Natural killer cell treated with Interleukin-12 subunit alpha and Interleukin-12 subunit beta and Interleukin-15 and Interleukin-18, amount 100 ng/mL, for 72 hours (primary cell): ENCODE measurements around the gene SPATA9. TPM values are rescaled to one million over a fixed set of nuclear protein-coding genes. Genes with fewer than 3 reads are reported as not detected.

Experiments
- ATAC-seq, 2 donors: fragments of 150-1000 bp; cut with Tn5 transposase in 1 of 2; sonication (Bioruptor Pico), chemical (Tn5 transposase) in 1 of 2; 2 replicates each; pipeline ENCODE4 v1.10.0; 2021
- DNase-seq: peaks from one replicate; pipeline ENCODE4 v3.0.0; 2022; ENCODE audit warnings: low spot score
- H3K27ac Mint-ChIP-seq, 2 donors: 1 replicate in 1 of 2; 2 replicates in 1 of 2; pipeline ENCODE4 v1.8.0; 2022; ENCODE audit warnings: mixed read lengths in 2 of 2, mild to moderate bottlenecking in 1 of 2, moderate library complexity in 1 of 2
- H3K27me3 Mint-ChIP-seq, 2 donors: 1 replicate in 1 of 2; 2 replicates in 1 of 2; pipeline ENCODE4 v1.8.0; 2022; ENCODE audit warnings: mixed read lengths in 2 of 2
- H3K36me3 Mint-ChIP-seq: one replicate; pipeline ENCODE4 v1.8.0; 2022; ENCODE audit warnings: mixed read lengths
- H3K4me1 Mint-ChIP-seq, 2 donors: 1 replicate in 1 of 2; 2 replicates in 1 of 2; pipeline ENCODE4 v1.8.0; 2022; ENCODE audit warnings: low read depth in 2 of 2, mixed read lengths in 2 of 2, mild to moderate bottlenecking in 1 of 2
- H3K4me3 Mint-ChIP-seq: one replicate; pipeline ENCODE4 v1.8.0; 2022; ENCODE audit warnings: mixed read lengths
- H3K9me3 Mint-ChIP-seq: 2 replicates; pipeline ENCODE4 v1.8.0; 2022; ENCODE audit warnings: mixed read lengths
- total RNA-seq, 2 donors: library from RNA; stranded (reverse); gene quantifications; one replicate each; pipeline ENCODE4 v1.2.3, GENCODE V29; 2022

SPATA9 gene, protein sequence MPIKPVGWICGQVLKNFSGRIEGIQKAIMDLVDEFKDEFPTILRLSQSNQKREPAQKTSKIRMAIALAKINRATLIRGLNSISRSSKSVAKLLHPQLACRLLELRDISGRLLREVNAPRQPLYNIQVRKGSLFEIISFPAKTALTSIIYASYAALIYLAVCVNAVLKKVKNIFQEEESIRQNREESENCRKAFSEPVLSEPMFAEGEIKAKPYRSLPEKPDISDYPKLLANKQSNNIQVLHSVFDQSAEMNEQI
- 1 to 10 TPM; 1.4 to 1.9 TPM for total RNA-seq

DNA sequence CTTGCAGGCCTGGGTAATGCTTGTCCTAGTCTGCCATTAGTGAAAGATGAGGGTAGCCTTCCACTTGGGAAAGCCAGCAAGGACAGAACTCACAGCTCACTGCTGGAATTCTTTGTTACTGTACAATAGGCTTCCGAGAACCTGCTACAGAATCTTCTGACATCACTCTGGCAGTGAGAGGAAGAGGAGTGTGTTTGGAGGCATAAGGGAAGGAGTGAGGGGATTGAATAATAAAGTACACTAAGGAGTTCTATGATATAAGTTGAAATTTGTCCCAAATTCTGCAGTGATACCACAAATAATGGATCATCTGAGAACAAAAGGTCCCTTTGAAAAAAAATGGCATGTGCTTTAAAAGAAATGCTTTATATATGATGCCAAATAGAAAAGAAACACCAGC, at the start of gene SPATA9:
TSS of gene SPATA9 (minus strand) at position 101 of the 400 bp plus-strand sequence. CDS start 137 bp downstream, outside the sequence.
- Mint-ChIP-seq H3K4me3 (no peak within 1 kb of the TSS), H3K27ac (no peak within 1 kb of the TSS), H3K36me3 (no peaks in the 10 kb centered on the region), H3K4me1 (no peaks in the 10 kb centered on the region), H3K27me3 (peaks cover 0 to 7% of the 10 kb centered on the region in 2 donors), H3K9me3 (no peaks in the 10 kb centered on the region)
- no peak for ATAC-seq
- DNase-seq = no peak

DNA sequence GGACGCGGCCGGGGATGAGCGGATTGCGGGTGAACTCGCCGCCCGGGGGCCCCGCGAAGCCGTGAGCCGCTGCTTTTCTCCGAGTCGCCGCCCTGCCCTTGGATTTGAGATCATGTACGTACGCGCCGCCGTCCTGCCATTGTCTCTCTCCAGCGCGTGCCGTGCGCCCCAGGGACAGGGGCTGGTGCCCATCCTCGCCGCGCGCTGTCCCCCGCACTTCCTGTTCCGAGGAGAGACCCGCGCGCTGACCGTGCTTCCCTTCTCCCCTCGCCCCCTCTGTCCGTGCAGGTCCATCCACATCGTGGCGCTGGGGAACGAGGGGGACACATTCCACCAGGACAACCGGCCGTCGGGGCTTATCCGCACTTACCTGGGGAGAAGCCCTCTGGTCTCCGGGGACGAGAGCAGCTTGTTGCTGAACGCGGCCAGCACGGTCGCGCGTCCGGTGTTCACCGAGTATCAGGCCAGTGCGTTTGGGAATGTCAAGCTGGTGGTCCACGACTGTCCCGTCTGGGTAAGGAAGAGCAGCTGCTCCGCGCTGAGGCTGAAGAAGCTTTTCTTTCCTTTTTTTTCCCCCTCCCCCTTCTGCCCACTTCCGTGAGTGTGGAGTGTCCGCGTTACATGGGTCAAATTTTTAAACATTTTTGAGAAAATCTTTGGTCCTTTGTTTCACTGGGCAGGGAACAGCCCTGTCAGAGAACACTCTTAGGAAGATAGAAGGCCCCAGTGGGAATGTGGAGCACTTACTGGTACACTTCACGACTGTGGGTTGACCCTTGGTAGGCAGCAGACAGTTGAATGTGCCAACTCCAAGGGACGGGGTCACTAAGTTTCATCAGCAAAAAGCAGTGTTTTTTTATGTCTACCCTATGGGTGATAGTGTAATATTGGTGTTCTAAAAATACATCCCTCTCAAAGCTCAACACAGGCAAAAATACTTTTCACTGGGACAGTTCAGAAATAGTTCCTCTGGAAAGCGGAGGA, 49.1 kb upstream of the SPATA9 start:
- no peaks in the 10 kb centered on the region for H3K36me3 Mint-ChIP-seq
- DNase-seq (peak; percentile 69), ATAC-seq (peak; percentile 78 to 79)
- peak overlapping the region; percentile 64 to 85 for H3K27ac Mint-ChIP-seq
- no peaks in the 10 kb centered on the region for H3K9me3 Mint-ChIP-seq
- no peaks in the 10 kb centered on the region for H3K27me3 Mint-ChIP-seq
- H3K4me3 Mint-ChIP-seq = peak overlapping the region; percentile 90
- peaks cover 39 to 50% of the 10 kb centered on the region in 2 donors for H3K4me1 Mint-ChIP-seq

DNA sequence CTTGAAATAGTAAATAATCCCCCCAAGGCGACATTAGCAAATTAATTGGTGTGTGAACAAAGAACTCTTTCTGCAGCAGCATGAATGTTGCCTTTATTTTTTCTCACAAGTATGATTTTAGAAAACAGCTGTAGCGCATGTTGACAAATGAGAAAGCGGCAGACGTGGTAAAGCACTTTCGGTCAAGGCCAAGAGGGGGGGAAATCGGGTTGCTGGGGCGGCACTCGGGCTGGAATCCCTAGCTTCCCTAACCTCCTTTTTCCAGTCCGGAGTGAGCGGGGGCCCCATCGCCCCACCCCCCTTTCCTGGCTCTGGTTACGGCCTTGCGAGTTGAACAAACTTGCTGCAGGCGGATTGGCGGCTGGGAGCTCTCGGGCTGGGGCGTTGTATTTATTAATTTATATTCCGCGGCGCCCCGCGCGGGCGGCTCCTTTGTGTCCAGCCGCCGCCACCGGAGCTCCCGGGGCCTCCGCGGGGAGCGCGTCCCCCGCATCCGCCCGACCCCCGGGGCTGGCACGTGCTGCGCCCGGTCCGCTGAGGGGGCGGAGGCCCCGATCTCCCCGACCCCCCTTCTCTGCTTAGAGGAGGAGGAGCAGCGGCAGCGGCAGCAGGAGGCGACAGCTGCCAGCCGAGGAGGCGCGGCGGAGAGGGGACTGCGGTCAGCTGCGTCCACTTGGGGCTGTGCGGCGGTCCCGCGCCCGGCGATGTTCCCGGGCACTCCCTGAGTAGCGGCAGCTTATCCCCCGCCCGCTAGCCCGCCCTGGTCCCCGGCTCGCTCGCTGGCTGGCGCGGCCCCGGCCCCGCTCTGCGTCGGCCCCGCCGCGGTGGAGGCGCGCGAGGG, 48.2 kb upstream of the SPATA9 start, which contains the start of gene RHOBTB3:
TSS of gene RHOBTB3 (plus strand) at position 607 of the 841 bp plus-strand sequence. CDS start 347 bp downstream, outside the sequence.
- Mint-ChIP-seq H3K4me1 (peaks cover 47 to 58% of the 10 kb centered on the region in 2 donors), H3K9me3 (no peaks in the 10 kb centered on the region), H3K36me3 (no peaks in the 10 kb centered on the region), H3K27ac (peak within 1 kb of the TSS; percentile 72 to 86), H3K4me3 (peak within 1 kb of the TSS; percentile 90), H3K27me3 (no peaks in the 10 kb centered on the region)
- peak; percentile 78 for DNase-seq
- peak; percentile 79 to 85 for ATAC-seq

DNA sequence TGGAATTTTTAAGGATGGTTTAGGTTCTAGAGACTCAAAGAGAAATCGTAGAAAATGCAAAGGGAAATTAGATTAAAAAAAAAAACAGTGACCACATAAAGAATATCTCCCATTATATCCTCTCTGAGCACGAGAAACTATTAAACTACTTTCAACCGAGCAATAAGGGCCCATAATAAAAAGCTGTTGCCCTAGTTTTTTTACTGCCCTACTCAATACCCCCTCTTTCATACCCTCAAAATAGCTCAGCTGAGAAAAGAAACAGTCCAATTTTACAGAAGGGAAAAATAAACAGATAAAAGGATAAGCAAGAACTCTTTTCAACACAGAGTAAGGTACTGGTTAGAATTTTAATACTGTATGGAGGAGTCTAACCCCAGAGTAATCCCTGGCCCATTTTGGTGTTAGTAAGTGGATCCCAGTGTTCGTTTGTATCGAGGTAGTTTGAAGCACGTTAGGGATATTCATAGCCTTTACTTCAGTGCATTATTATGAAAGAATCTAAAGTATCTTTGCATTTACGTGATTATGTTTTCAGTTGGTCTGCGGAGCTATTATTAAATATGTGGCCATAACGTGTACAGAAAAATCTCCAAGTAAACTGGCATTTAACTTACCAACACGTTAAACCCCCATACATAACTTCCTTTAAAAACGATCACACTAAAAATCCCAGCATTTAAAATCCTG, 47.4 kb upstream of the SPATA9 start:
- H3K9me3 Mint-ChIP-seq = no peaks in the 10 kb centered on the region
- DNase-seq (no peak), ATAC-seq (no peak)
- H3K4me1 Mint-ChIP-seq = peaks cover 45 to 54% of the 10 kb centered on the region in 2 donors
- H3K36me3 Mint-ChIP-seq = no peaks in the 10 kb centered on the region
- H3K4me3 Mint-ChIP-seq = peak overlapping the region; percentile 90
- H3K27ac Mint-ChIP-seq = peak overlapping the region; percentile 72 to 86
- no peaks in the 10 kb centered on the region for H3K27me3 Mint-ChIP-seq

DNA sequence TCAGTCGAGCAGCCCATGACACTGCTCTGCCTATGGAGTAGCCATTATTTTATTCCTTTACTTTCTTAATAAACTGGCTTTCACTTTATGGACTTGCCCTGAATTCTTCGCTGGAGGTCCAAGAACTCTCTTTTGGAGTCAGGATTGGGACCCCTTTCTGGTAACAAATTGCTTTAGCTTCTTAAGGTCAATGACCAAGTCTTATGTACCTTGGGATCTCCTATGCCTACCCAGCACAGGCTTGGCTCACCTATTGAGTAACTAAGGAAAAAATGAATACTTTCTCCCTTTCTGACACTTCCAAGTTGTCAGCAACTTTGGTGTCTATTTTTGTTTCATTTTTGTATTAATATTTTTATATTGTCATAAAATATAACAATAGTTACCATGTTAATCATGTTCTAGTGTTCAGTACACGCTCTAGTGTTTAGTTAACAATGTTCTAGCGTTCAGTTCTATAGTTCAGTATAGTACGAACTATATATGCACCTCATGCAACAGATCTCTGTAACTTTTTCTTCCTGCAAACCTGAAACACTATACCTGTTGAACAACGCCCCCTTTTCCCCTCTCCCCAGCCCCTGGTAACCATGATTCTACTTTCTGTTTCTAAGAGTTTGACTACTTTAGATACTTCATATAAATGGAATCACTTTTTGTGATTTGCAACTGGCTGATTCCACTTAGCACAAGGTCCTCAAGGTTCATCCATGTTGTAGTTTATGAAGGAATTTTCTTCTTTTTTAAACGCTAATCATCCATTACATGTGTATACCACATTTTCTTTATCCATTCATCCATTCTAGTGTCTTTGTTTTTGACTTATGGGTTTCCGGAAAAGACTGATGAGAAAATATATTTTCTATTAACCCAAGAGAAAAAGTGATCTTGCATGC, 46.6 kb upstream of the SPATA9 start:
- peak overlapping the region; percentile 72 to 86 for H3K27ac Mint-ChIP-seq
- no peaks in the 10 kb centered on the region for H3K9me3 Mint-ChIP-seq
- H3K27me3 Mint-ChIP-seq = no peaks in the 10 kb centered on the region
- H3K4me3 Mint-ChIP-seq = peak overlapping the region; percentile 90
- H3K36me3 Mint-ChIP-seq = no peaks in the 10 kb centered on the region
- DNase-seq (no peak), ATAC-seq (no peak)
- peaks cover 39 to 49% of the 10 kb centered on the region in 2 donors for H3K4me1 Mint-ChIP-seq

DNA sequence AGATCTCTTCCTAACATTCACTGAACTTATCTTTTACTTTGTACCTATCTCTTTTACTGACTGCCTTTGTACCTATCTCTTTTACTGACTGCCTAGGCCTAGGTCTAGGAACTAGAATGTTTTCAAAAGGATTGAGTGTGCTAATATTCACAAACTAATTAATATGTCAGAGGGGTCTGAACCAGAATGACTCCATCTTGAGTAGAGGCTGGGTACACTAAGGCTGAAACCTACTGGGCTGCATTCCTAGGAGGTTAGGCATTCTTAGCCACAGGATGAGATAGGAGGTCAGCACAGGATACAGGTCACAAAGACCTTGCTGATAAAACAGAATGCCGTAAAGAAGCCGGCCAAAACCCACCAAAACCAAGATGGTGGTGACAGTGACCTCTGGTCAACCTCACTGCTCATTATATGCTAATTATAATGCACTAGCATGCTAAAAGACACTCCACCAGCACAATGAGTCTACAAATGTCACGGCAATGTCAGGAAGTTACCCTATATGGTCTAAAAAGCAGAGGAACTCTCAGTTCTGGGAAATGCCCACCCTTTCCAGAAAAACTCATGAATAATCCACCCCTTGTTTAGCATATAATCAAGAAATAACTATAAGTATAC, 45.8 kb upstream of the SPATA9 start:
- peak overlapping the region; percentile 12 to 15 for H3K27ac Mint-ChIP-seq
- no peaks in the 10 kb centered on the region for H3K36me3 Mint-ChIP-seq
- ATAC-seq = no peak
- no peak for DNase-seq
- no peaks in the 10 kb centered on the region for H3K27me3 Mint-ChIP-seq
- peaks cover 46 to 50% of the 10 kb centered on the region in 2 donors for H3K4me1 Mint-ChIP-seq
- no peaks in the 10 kb centered on the region for H3K9me3 Mint-ChIP-seq
- H3K4me3 Mint-ChIP-seq = no peak overlapping the region

DNA sequence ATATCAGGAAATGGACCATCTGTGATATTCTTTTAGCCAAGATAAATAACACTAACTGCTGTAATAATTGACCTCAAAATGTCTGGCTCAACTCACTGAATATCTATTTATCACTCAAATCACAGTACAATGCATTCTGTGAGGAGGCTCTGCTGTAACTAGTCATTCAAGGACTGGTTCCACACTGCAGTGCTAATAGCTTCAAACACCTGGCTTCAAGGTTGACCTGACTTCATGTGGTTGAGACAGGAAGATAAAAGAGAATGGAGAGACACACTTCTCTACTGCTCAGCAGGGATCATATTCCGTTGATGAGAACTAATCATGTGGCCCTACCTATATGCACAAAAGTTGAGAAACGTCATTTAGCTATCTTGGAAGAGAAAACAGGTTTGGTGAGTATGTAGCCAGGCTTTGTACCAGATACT, 45.0 kb upstream of the SPATA9 start:
- no peaks in the 10 kb centered on the region for H3K9me3 Mint-ChIP-seq
- no peak overlapping the region for H3K4me3 Mint-ChIP-seq
- peaks cover 47 to 48% of the 10 kb centered on the region in 2 donors for H3K4me1 Mint-ChIP-seq
- no peak for DNase-seq
- H3K36me3 Mint-ChIP-seq = no peaks in the 10 kb centered on the region
- H3K27ac Mint-ChIP-seq = peak overlapping the region; percentile 12 to 63
- no peak for ATAC-seq
- H3K27me3 Mint-ChIP-seq = no peaks in the 10 kb centered on the region

DNA sequence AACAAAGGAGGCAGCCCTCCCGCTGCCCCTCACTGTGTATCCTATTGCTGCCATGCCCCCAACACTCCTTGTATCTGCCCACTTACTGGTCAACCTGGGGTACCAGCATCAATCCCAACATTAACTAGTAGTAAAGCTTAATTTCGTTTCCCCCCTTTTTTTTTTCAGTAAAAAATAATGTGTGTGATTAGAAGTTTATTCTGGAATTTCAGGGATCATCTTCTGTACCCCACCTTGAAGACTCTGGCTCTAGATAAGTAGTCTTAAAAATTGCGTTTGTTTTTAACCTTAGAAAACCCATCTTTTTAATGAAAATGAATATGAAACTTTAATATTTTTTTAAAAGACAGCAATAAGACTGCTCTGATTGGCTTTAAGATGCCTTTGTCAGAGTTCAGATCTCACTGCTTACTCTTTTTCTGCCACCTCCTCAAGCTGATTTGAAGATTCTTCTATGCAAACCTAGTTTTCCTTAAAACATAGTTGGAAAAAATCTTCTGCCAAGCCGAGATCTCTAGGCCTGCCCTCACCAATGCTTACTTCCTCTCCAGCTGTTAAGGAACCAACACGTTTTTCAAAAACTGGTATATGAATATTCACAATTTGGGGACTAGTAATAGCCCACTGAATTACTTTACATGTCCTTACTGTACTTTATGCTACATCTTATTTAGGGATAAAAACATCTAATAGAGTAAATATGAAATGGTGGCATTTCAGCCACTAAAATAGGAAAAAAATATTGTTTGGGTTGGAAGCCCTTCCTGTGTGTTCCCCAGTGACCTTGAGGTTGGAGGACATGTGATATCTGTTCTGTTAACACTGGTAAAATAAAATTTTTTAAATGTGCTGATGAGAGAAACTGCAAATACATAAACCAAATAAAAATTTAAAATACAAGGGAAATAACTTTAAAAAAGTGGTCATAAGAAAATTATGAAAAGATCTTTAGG, 44.3 kb upstream of the SPATA9 start:
- no peak for ATAC-seq
- Mint-ChIP-seq H3K36me3 (no peaks in the 10 kb centered on the region), H3K9me3 (no peaks in the 10 kb centered on the region), H3K4me3 (peak overlapping the region; percentile 48), H3K27ac (peak overlapping the region; percentile 21 to 63), H3K4me1 (peaks cover 43 to 45% of the 10 kb centered on the region in 2 donors), H3K27me3 (no peaks in the 10 kb centered on the region)
- DNase-seq = no peak

DNA sequence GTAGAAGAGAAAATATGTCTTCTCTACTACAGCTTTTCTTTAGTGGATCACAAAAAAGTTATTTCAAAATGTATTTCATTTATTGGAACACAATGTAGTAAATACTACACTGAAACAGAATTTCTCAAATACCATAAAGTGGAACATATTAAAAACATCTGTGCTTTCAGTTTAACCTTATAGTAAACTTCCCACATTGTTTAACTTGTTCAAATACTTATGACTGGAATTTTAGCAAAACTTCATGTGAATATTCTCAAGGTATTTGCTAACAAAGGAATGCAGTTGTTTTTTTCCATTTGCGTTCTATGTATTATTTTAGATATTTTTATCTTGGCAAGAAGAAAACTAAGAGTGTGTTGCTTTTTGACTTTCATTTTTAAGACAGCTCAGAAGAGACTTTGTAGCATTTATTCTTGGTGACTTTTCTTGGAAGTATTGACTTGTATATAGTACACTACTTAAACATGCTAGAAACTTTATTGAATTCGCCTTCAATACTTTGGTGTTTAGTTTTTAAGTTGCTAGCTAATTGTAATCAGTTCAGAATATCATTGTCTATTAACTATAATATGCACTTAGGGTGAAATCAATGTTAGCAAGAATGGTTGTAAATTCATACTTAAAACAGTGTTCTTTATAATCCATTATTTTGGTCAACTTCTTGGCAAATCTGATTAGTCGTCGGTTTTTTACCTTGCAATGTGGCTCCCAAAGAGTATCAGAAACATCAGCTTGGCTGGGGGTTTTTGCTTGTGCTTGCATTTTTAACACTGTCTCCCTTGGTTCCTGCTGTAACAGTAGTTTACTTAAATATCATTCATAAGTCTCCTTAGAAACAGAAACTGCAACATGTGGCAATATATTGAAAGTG, 43.4 kb upstream of the SPATA9 start:
- H3K36me3 Mint-ChIP-seq = no peaks in the 10 kb centered on the region
- H3K4me3 Mint-ChIP-seq = peak overlapping the region; percentile 48
- H3K4me1 Mint-ChIP-seq = peaks cover 41 to 44% of the 10 kb centered on the region in 2 donors
- H3K27me3 Mint-ChIP-seq = no peaks in the 10 kb centered on the region
- DNase-seq (no peak), ATAC-seq (peak in 1 of 2 donors; percentile 58)
- H3K27ac Mint-ChIP-seq = peak overlapping the region; percentile 21 to 63
- H3K9me3 Mint-ChIP-seq = no peaks in the 10 kb centered on the region

DNA sequence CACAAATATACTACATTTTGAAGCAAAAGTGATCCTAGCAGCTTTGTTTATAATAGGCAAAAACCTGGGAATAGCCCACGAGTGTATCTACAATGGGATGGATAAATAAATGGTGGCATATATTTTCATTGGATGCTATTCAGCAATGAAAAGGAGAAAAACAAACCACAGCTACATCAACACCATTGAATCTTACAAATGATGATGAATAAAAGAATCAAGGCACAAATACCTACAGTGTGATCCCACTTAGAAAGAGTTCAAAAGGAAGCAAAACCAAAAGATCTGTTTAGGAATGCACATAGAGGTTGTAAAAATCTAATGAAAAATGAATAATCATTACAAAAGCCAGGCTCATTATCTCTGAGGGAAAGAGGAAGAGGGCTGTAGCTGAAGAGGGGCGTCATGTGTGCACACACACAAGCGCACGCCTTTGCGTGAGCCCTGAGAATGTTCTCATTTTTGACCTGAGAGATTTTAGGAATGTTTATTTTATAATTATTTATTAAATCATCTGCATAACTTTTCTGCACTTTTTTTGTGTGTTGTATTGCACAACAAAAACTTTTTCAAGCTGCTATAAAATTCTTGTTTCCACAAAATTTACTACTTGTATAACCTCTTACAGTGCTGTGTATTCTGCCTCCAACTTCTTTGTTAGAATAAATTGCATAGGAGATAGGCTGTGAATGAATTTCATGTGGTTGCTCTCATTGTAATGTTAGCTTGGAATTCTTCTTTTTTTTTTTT, 42.5 kb upstream of the SPATA9 start:
- H3K36me3 Mint-ChIP-seq = no peaks in the 10 kb centered on the region
- H3K27ac Mint-ChIP-seq = no peak overlapping the region
- ATAC-seq = no peak
- no peak for DNase-seq
- H3K4me1 Mint-ChIP-seq = peaks cover 34 to 38% of the 10 kb centered on the region in 2 donors
- no peaks in the 10 kb centered on the region for H3K9me3 Mint-ChIP-seq
- no peaks in the 10 kb centered on the region for H3K27me3 Mint-ChIP-seq
- H3K4me3 Mint-ChIP-seq = no peak overlapping the region
